A673 (cell line): ENCODE measurements around the gene AKT3.

Experiments
- CTCF ChIP-seq: fragments of 300-800, 200-600 bp; sonication (generic); conservative IDR thresholded peaks from 2 replicates; pipeline ENCODE4 v1.5.1; 2017; ENCODE audit warnings: low read depth, mild to moderate bottlenecking, antibody characterized with exemption, low read length, moderate library complexity, mixed read lengths
- EZH2 ChIP-seq: fragments of 200-600 bp; sonication (generic); IDR thresholded peaks from 2 replicates; pipeline ENCODE4 v1.6.1; 2017; ENCODE audit warnings: borderline replicate concordance, low read depth, mild to moderate bottlenecking, mixed read lengths, antibody characterized with exemption, low read length; ENCODE audit not compliant: poor library complexity, severe bottlenecking

- no peak for TF ChIP-seq CTCF
- TF ChIP-seq EZH2, result no peak
Measured at GRCh38 chr1:243798726-243799125, 51.3 kb downstream of the AKT3 start.
